BLaER1 (cell line): ENCODE results near the gene ATG2B.
A peak's percentile ranks its signal among the peaks of the same experiment; 100 is the strongest.

Experiments used
- H3K27ac ChIP-seq: shearing (Covaris generic); formaldehyde crosslinking; 2 replicates; pipeline ENCODE4 v1.8.1; 2022
- H3K27me3 ChIP-seq: shearing (Covaris generic); formaldehyde crosslinking; 2 replicates; pipeline ENCODE4 v1.8.1; 2022
- H3K36me3 ChIP-seq: shearing (Covaris generic); formaldehyde crosslinking; 2 replicates; pipeline ENCODE4 v1.8.1; 2022
- H3K4me1 ChIP-seq: shearing (Covaris generic); formaldehyde crosslinking; 2 replicates; pipeline ENCODE4 v1.8.1; 2022
- H3K4me2 ChIP-seq: shearing (Covaris generic); formaldehyde crosslinking; 2 replicates; pipeline ENCODE4 v1.8.1; 2022
- H3K4me3 ChIP-seq: shearing (Covaris generic); formaldehyde crosslinking; 2 replicates; pipeline ENCODE4 v1.8.1; 2022
- H3K9ac ChIP-seq: shearing (Covaris generic); formaldehyde crosslinking; 2 replicates; pipeline ENCODE4 v1.8.1; 2022
- H3K9me3 ChIP-seq: shearing (Covaris generic); formaldehyde crosslinking; 2 replicates; pipeline ENCODE4 v1.8.1; 2022
- H4K20me1 ChIP-seq: shearing (Covaris generic); formaldehyde crosslinking; 2 replicates; pipeline ENCODE4 v1.8.1; 2022
- Cebpa-rat ChIP-seq: shearing (Covaris generic); IDR thresholded peaks from 2 replicates; pipeline ENCODE4 v1.8.1; 2022

The ATG2B gene

DNA sequence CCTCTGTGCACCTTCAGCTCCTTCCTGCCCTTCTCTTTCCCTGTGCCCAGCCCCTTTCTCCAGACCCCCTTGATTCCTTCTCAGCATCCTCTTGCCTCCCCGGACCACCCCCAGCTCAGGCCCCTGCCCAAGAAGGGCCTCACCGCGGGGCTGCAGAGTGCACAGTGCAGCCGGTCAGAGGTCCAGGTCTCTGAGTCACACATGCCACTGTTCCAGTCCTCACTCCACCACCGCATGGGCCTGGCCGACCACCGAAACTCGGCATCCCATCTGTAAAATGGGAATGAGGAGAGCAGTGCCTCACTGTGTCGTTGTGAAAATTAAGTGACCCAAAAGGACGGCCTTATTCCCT, 93.8 kb downstream of the ATG2B start:
- H3K4me2 ChIP-seq, result no peak overlapping the region
- no peak overlapping the region for H3K9ac ChIP-seq
- no peaks in the 10 kb centered on the region for H4K20me1 ChIP-seq
- no peaks in the 10 kb centered on the region for H3K27me3 ChIP-seq
- peaks cover 8% of the 10 kb centered on the region for H3K4me1 ChIP-seq
- H3K9me3 ChIP-seq, result peaks cover 5% of the 10 kb centered on the region; the same call in 1 of the 2 replicates
- no peak overlapping the region for H3K27ac ChIP-seq
- no peak overlapping the region for H3K4me3 ChIP-seq
- no peaks in the 10 kb centered on the region for H3K36me3 ChIP-seq
- no peak for TF ChIP-seq Cebpa-rat

DNA sequence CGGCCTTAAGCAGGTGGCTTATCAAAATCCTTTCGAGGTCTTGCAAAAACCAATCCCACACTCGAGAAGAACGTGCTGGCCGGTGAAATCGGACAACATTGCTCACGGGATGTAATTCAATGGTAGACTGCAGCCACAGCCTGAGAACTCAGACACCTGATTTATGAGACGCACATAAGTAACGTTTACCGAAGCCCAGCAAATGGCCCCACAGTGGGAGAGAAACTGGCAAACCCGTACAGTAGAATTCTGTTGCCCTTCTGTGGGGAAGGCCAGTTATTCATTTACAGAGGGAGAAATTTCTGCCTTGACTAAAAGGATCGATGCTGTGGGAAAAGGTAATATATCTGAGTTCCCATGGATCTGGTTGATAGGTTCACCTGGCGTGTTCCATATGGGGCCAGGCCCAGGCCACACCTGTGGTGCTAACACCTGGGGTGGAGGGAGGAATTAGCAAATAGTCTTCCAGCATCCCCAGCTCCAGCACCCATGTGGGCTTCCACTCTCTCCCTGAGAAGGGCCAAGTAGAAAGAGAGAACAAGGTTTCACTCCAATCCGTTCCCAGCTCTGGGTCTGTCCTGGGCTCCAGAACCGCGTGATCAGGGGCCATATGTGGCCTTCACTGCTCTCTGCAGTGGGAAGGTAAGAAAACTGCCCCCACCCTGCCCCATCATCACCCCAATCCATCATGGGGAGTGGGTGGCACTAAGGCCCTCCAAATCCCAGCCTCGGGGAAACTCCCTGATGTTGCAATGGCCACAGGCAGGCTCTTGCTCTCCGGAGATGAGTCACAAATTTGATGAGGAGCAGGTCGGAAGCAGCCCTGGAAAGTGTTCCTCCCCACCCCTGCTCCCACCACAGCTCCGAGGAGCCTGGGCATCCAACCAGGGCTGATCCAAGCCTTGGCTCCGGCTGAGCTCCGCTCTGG, 94.4 kb downstream of the ATG2B start:
- Histone ChIP-seq H3K9me3 (peaks cover 5% of the 10 kb centered on the region; the same call in 1 of the 2 replicates), H3K36me3 (no peaks in the 10 kb centered on the region), H3K4me2 (no peak overlapping the region), H3K27me3 (no peaks in the 10 kb centered on the region), H3K4me3 (no peak overlapping the region), H3K27ac (no peak overlapping the region), H3K4me1 (peaks cover 8% of the 10 kb centered on the region), H3K9ac (no peak overlapping the region), H4K20me1 (no peaks in the 10 kb centered on the region)
- no peak for TF ChIP-seq Cebpa-rat

DNA sequence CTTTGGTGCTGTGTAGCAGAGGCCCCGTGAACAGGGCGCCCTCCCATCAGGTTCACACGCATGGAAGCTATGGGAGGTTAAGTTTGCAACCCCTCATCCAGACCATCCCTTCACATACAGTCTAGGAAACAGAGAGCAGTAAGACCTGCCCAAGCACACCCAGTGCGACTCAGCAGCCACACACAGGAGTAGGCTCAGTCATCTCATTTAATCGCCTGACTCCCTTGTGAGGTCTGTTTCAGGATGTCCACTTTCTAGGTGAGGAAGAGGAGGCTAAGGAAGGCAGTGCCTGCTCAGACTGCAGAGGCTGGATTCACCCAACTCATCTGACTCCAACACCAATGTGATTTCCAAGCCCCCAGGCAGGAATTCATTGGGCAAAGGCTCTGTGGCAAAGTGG, 95.2 kb downstream of the ATG2B start:
- Histone ChIP-seq H3K4me2 (no peak overlapping the region), H3K27ac (no peak overlapping the region), H3K4me1 (peaks cover 8% of the 10 kb centered on the region), H4K20me1 (no peaks in the 10 kb centered on the region), H3K27me3 (no peaks in the 10 kb centered on the region), H3K4me3 (no peak overlapping the region), H3K36me3 (no peaks in the 10 kb centered on the region), H3K9me3 (peaks cover 5% of the 10 kb centered on the region; the same call in 1 of the 2 replicates), H3K9ac (no peak overlapping the region)
- no peak for TF ChIP-seq Cebpa-rat

DNA sequence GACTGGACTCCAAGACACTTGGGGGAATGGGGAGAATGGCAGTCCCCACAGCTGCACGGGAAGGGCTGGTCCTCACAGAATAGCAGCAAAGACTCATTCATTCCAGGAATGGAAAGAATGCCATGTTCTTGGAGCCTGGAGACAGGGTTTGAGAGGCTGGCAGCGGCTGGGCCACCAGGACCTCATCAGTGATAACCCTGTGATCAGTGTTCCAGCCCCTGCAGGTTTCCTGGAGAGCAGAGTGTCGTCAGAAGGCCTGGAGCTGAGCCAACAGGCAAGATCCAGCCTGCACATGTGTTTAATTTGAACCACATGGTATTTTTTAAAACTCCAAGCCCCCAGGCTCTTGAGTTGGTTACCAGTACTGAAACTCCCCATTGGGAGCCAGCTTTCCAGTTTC, 95.8 kb downstream of the ATG2B start:
- Histone ChIP-seq H3K27me3 (no peaks in the 10 kb centered on the region), H3K9me3 (peaks cover 5% of the 10 kb centered on the region; the same call in 1 of the 2 replicates), H3K9ac (no peak overlapping the region), H3K4me1 (peaks cover 8% of the 10 kb centered on the region), H3K36me3 (no peaks in the 10 kb centered on the region), H4K20me1 (no peaks in the 10 kb centered on the region), H3K27ac (no peak overlapping the region), H3K4me3 (no peak overlapping the region), H3K4me2 (peak overlapping the region; percentile 19; the same call in 1 of the 2 replicates)
- TF ChIP-seq Cebpa-rat, result no peak

DNA sequence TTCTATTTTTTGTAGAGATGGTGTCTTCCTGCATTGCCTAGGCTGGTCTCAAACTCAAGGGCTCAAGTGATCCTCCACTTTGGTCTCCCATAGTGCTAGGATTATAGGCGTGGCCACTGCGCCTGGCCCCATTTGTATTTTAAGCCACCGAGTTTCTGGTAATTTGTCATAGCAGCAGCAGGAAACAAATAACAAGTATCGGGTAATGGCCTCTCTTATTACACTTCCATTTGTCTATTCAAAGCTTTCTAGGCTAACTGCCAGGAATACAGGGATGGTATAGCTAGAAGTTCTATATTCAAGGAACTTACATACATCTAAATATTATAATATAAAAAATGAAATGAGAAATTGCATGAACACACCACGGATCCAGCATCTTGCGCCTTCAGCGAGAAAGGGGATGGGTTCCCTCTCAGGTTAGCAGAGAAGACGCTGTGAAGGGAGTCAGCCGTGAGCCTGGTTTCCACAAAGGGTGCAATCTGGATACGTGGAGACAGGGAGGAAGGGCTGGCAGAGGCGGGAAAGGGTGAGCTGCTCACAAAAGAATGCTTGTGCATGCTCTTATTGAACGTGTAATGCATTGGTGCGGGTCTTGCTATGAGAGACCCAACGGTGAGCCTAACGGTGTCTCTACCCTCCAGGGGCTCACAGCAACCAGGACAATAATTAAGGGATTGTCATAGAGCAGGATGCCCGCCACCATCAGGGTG, 97.6 kb downstream of the ATG2B start:
- Histone ChIP-seq H3K4me3 (no peak overlapping the region), H4K20me1 (no peaks in the 10 kb centered on the region), H3K27ac (no peak overlapping the region), H3K4me2 (no peak overlapping the region), H3K4me1 (peaks cover 8% of the 10 kb centered on the region), H3K36me3 (no peaks in the 10 kb centered on the region), H3K27me3 (no peaks in the 10 kb centered on the region), H3K9me3 (no peaks in the 10 kb centered on the region), H3K9ac (no peak overlapping the region)
- no peak for TF ChIP-seq Cebpa-rat

DNA sequence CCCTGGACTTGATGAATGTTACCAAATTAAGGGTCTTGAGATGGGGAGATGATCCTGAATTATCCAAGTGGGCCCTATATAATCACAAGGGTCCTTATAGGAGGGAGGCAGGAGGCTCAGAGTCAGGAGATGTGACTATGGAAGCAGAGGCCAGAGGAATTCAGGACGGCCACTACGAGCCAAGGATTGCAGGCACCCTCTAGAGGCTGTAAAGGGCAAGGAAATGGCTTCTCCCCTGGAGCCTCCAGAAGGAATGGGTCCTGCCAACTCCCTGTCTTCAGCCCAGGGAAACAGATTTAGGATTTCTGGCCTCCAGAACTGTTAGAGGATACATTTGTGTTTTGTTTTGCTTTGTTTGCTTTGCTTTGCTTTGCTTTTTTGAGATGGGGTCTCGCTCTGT, 98.3 kb downstream of the ATG2B start:
- no peak overlapping the region for H3K4me3 ChIP-seq
- H3K4me1 ChIP-seq, result peaks cover 8% of the 10 kb centered on the region
- H3K4me2 ChIP-seq, result no peak overlapping the region
- H3K27ac ChIP-seq, result no peak overlapping the region
- no peak for TF ChIP-seq Cebpa-rat
- no peaks in the 10 kb centered on the region for H3K36me3 ChIP-seq
- H4K20me1 ChIP-seq, result no peaks in the 10 kb centered on the region
- H3K27me3 ChIP-seq, result no peaks in the 10 kb centered on the region
- H3K9me3 ChIP-seq, result peaks cover 2% of the 10 kb centered on the region
- no peak overlapping the region for H3K9ac ChIP-seq

DNA sequence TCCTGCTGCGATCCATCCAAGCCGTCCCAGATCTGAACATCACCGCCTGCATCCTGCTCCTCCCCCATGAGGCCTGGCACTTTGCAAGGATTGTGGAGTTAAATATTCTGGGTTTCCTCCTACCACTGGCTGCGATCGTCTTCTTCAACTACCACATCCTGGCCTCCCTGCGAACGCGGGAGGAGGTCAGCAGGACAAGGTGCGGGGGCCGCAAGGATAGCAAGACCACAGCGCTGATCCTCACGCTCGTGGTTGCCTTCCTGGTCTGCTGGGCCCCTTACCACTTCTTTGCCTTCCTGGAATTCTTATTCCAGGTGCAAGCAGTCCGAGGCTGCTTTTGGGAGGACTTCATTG, 99.0 kb downstream of the ATG2B start:
- no peak for TF ChIP-seq Cebpa-rat
- Histone ChIP-seq H3K9ac (no peak overlapping the region), H3K27me3 (no peaks in the 10 kb centered on the region), H4K20me1 (no peaks in the 10 kb centered on the region), H3K9me3 (peaks cover 7% of the 10 kb centered on the region), H3K4me3 (no peak overlapping the region), H3K4me2 (no peak overlapping the region), H3K27ac (no peak overlapping the region), H3K36me3 (no peaks in the 10 kb centered on the region), H3K4me1 (peaks cover 8% of the 10 kb centered on the region)

DNA sequence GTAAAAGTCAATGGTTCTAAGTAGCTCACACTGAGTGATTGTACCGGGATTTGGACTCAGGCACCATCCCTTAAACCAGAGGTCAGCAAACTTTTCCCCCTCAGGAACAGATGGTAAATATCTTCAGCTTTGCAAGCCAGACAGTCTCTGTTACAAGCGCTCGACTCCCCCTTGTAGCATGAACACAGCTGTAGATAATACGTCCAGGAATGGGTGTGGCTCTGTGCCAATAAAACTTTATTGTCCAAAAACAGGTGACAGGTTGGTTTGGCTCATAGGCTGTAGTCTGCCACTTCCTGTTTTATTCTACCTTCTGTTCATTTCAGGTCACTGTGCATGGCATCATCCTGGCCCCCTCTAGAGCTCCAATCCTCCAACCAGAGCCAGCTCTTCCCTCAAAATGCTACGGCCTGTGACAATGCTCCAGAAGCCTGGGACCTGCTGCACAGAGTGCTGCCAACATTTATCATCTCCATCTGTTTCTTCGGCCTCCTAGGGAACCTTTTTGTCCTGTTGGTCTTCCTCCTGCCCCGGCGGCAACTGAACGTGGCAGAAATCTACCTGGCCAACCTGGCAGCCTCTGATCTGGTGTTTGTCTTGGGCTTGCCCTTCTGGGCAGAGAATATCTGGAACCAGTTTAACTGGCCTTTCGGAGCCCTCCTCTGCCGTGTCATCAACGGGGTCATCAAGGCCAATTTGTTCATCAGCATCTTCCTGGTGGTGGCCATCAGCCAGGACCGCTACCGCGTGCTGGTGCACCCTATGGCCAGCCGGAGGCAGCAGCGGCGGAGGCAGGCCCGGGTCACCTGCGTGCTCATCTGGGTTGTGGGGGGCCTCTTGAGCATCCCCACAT, 99.6 kb downstream of the ATG2B start:
- H3K9me3 ChIP-seq, result peaks cover 7% of the 10 kb centered on the region
- peaks cover 8% of the 10 kb centered on the region for H3K4me1 ChIP-seq
- no peak overlapping the region for H3K4me3 ChIP-seq
- no peaks in the 10 kb centered on the region for H3K27me3 ChIP-seq
- no peak overlapping the region for H3K4me2 ChIP-seq
- TF ChIP-seq Cebpa-rat, result no peak
- H3K36me3 ChIP-seq, result no peaks in the 10 kb centered on the region
- H4K20me1 ChIP-seq, result no peaks in the 10 kb centered on the region
- H3K27ac ChIP-seq, result no peak overlapping the region
- H3K9ac ChIP-seq, result no peak overlapping the region

DNA sequence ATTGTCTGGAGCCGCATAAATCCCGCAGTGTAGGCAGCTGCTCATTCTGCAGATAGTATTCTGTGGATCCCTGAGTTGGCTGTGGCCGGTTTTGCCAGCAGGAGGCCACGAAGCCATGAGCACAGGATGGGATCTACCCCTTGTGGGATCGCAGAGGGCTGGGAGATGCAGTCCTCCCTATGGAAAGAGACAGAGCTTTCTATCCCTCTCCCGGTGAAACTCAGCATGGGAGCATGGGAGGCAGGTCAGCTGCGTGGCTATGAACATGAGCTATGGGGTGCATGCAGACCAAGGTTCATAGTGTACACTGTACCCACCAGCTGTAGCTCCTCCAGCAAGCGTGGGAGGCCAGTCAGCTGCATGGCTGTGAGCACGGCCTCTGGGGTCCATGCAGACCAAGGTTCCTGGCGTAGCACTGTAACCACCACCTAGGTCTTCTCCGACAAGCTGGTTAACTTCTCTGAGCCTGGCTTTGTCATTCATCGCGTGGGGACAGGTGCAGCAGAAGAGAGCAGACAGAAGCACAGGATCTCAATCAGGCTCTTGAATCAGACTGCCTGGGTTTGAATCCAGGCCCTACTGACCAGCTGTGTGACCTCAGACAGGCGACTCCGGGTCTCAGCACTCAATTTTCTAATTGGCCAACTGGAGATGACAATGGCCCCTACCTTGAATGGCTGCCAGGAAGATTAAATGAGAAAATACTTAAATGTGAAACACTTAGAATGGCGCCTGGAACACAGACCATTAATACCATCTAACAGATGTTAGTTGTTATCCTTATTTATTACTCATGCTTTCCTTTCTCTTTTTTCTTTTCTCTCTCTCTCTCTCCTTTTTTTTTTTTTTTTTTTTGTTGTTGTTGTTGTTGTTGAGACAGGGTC, 101.1 kb downstream of the ATG2B start:
- no peak overlapping the region for H3K9ac ChIP-seq
- H3K4me3 ChIP-seq, result no peak overlapping the region
- no peaks in the 10 kb centered on the region for H3K27me3 ChIP-seq
- no peak overlapping the region for H3K4me2 ChIP-seq
- TF ChIP-seq Cebpa-rat, result no peak
- no peaks in the 10 kb centered on the region for H4K20me1 ChIP-seq
- H3K9me3 ChIP-seq, result peaks cover 7% of the 10 kb centered on the region
- H3K36me3 ChIP-seq, result no peaks in the 10 kb centered on the region
- H3K27ac ChIP-seq, result no peak overlapping the region
- H3K4me1 ChIP-seq, result peaks cover under 1% of the 10 kb centered on the region
